ENCODE results near the gene KRT76. TPM values are rescaled to one million over a fixed set of nuclear protein-coding genes. Genes with fewer than 3 reads are reported as not detected.

Gene KRT76
- polyA plus RNA-seq, 1 donor (not counting 4 experiments of a cell fraction or from before 2014, with no cell fraction given) = not detected

GRCh38 chr12:52771088-52771487, 6.1 kb downstream of the KRT76 start:
- Histone ChIP-seq H2AFZ (ENCODE audit: control insufficient read depth, low read length) (no peak overlapping the region), H3K79me2 (ENCODE audit: control insufficient read depth, insufficient read depth, low read length) (no peaks in the 10 kb centered on the region), H3K4me1 (ENCODE audit: control insufficient read depth, extremely low read depth, insufficient read depth, low read length) (no peaks in the 10 kb centered on the region), H3K4me2 (ENCODE audit: control insufficient read depth, extremely low read depth, insufficient read depth, low read depth, low read length) (no peak overlapping the region), H3K36me3 (ENCODE audit: control insufficient read depth in 2 of 2, extremely low read depth in 1 of 2, insufficient read depth in 2 of 2, low read length in 2 of 2) (no peaks in the 10 kb centered on the region), H3K4me3 (ENCODE audit: control insufficient read depth in 2 of 3, extremely low read depth in 1 of 3, insufficient read depth in 2 of 3, low read depth in 1 of 3, low read length in 3 of 3) (no peak overlapping the region), H3K9me1 (ENCODE audit: control insufficient read depth, extremely low read depth, insufficient read depth, low read length) (no peaks in the 10 kb centered on the region), H4K20me1 (ENCODE audit: control insufficient read depth, extremely low read depth, insufficient read depth, low read length) (no peaks in the 10 kb centered on the region), H3K27ac (ENCODE audit: control insufficient read depth, insufficient read depth, low read length) (no peak overlapping the region), H3K27me3 (ENCODE audit: control insufficient read depth, extremely low read depth, insufficient read depth, low read length) (peaks cover 62% of the 10 kb centered on the region), H3K9me3 (ENCODE audit: control insufficient read depth, low read depth, low read length) (no peaks in the 10 kb centered on the region), H3K9ac (ENCODE audit: control insufficient read depth, extremely low read depth, insufficient read depth, low read length) (no peak overlapping the region)
- DNase-seq (ENCODE audit: low read depth, low spot score) = no peak
- dilution Hi-C loops (cut with MboI; ENCODE audit: extremely low pct_ligation_motif_present, low sequenced_read_pairs) = no loop called here
- FAIRE-seq = no peak
- TF ChIP-seq EZH2 (IDR thresholded peaks at IDR 0.05; ENCODE audit: low read length) (no peak), CTCF (optimal IDR thresholded peaks at IDR 0.05 in 1 of 3, IDR thresholded peaks at IDR 0.05 in 1 of 3, conservative IDR thresholded peaks at IDR 0.05 in 1 of 3; ENCODE audit: extremely low read depth in 1 of 3, insufficient read depth in 2 of 3, low read length in 3 of 3) (no peak)

GRCh38 chr12:52769946-52770345, 7.2 kb downstream of the KRT76 start:
- Histone ChIP-seq H4K20me1 (ENCODE audit: control insufficient read depth, extremely low read depth, insufficient read depth, low read length) (no peaks in the 10 kb centered on the region), H3K9me1 (ENCODE audit: control insufficient read depth, extremely low read depth, insufficient read depth, low read length) (no peaks in the 10 kb centered on the region), H3K79me2 (ENCODE audit: control insufficient read depth, insufficient read depth, low read length) (no peaks in the 10 kb centered on the region), H3K27ac (ENCODE audit: control insufficient read depth, insufficient read depth, low read length) (no peak overlapping the region), H3K9me3 (ENCODE audit: control insufficient read depth, low read depth, low read length) (no peaks in the 10 kb centered on the region), H3K4me1 (ENCODE audit: control insufficient read depth, extremely low read depth, insufficient read depth, low read length) (no peaks in the 10 kb centered on the region), H2AFZ (ENCODE audit: control insufficient read depth, low read length) (no peak overlapping the region), H3K27me3 (ENCODE audit: control insufficient read depth, extremely low read depth, insufficient read depth, low read length) (peaks cover 61% of the 10 kb centered on the region), H3K4me2 (ENCODE audit: control insufficient read depth, extremely low read depth, insufficient read depth, low read depth, low read length) (no peak overlapping the region), H3K9ac (ENCODE audit: control insufficient read depth, extremely low read depth, insufficient read depth, low read length) (no peak overlapping the region), H3K36me3 (ENCODE audit: control insufficient read depth in 2 of 2, extremely low read depth in 1 of 2, insufficient read depth in 2 of 2, low read length in 2 of 2) (no peaks in the 10 kb centered on the region), H3K4me3 (ENCODE audit: control insufficient read depth in 2 of 3, extremely low read depth in 1 of 3, insufficient read depth in 2 of 3, low read depth in 1 of 3, low read length in 3 of 3) (no peak overlapping the region)
- DNase-seq (ENCODE audit: low read depth, low spot score) = no peak
- FAIRE-seq = no peak
- no peak for TF ChIP-seq EZH2 (IDR thresholded peaks at IDR 0.05; ENCODE audit: low read length)
- no peak for TF ChIP-seq CTCF (optimal IDR thresholded peaks at IDR 0.05 in 1 of 3, IDR thresholded peaks at IDR 0.05 in 1 of 3, conservative IDR thresholded peaks at IDR 0.05 in 1 of 3; ENCODE audit: extremely low read depth in 1 of 3, insufficient read depth in 2 of 3, low read length in 3 of 3)
- dilution Hi-C loops (cut with MboI; ENCODE audit: extremely low pct_ligation_motif_present, low sequenced_read_pairs) = no loop called here
